Measurements from ENCODE around the gene C19orf53. TPM values are rescaled to one million over a fixed set of nuclear protein-coding genes. Genes with fewer than 3 reads are reported as not detected.

The C19orf53 gene
- total RNA-seq, 1 donor from 2014 or later, result 40.6 TPM

DNA sequence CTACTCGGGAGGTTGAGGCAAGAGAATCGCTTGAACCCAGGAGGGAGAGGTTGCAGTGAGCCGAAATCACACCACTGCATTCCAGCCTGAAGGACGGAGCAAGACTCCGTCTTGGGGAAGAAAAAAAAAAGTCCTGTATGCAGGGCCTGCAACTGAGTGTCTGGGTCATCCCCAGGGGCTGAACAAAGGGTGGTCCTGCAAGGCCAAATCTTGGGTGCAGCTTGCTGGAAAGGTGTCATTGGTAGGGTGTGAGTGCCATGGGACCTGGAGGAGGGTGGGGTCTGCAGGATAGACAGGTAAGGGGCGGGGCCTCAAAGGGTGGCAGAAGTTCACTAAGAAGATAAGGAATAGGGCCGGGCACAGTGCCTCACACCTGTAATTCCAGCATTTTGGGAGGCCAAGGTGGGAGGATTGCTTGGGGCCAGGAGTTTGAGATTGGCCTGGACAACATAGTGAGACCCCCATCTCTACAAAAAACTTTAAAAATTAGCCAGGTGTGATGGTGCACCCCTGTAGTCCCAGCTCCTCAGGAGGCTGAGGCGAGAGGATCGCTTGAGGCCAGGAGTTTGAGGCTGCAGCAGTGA, 52.5 kb downstream of the C19orf53 start:
- no peak for DNase-seq

DNA sequence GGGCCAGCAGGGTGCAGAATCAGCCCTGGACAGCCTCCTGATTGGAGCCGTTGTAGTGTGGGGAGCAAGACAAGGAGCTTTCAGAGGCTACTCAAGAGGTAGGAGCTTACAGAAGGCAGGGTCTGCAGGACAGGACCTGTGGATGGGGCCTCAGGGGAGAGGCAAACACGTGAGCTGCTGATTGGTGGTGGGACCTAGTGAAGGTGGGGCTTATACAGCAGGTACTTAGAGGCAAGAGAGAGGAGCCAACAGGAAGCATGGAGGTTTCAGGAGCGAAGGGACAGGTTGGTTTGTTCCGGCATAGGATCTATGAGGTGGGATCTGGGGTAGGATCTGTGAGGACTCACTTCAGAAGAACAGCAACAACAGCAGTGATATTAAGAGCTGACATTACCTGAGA, 53.4 kb downstream of the C19orf53 start:
- no peak for DNase-seq

Small RNA genes lying within 50 kb of the gene (small RNA-seq; reads per million reads assigned to genes)
- gene RN7SL619P (ENCODE audit: low replicate concordance), result not detected

Other genes starting within 250 kb of the C19orf53 start
- 25.0 TPM for gene MRI1, start 9.9 kb upstream of the C19orf53 start, total RNA-seq
- 4.4 TPM for gene ZSWIM4, start 21.0 kb downstream of the C19orf53 start, total RNA-seq
- gene NANOS3, start 102.7 kb downstream of the C19orf53 start, total RNA-seq, result not detected
- 2.6 TPM for gene BRME1, start 131.7 kb downstream of the C19orf53 start, total RNA-seq
- gene CC2D1A, start 131.7 kb downstream of the C19orf53 start, total RNA-seq, result 7.4 TPM
- 0.20 TPM for gene PODNL1, start 164.0 kb downstream of the C19orf53 start, total RNA-seq
- gene DCAF15, start 178.1 kb downstream of the C19orf53 start, total RNA-seq, result 13.5 TPM
- gene RFX1, start 231.9 kb downstream of the C19orf53 start, total RNA-seq, result 3.9 TPM

Data from skin of body (tissue), 3 donors.